Mesenchymal stem cell (in vitro differentiated cells and primary cell): ENCODE results near the gene ACYP2.
A peak's percentile ranks its signal among the peaks of the same experiment; 100 is the strongest.

Experiments
- DNase-seq: peaks from one replicate; pipeline ENCODE4 v3.0.0-alpha.2; 2013
- H2AFZ ChIP-seq: one replicate; pipeline ENCODE4 v1.6.1; 2013; ENCODE audit warnings: low read depth, mild to moderate bottlenecking, control low read depth, inconsistent platforms, low read length, moderate library complexity
- H2AK5ac ChIP-seq: 2 replicates; pipeline ENCODE4 v1.6.1; 2013; ENCODE audit warnings: low read length, moderate library complexity, mild to moderate bottlenecking, inconsistent platforms; ENCODE audit not compliant: severe bottlenecking
- H2BK120ac ChIP-seq: one replicate; pipeline ENCODE4 v1.6.1; 2013; ENCODE audit warnings: low read depth, mild to moderate bottlenecking, inconsistent platforms, low read length, moderate library complexity
- H2BK12ac ChIP-seq, 2 experiments: one replicate each; pipeline ENCODE4 v1.6.1; 2013; ENCODE audit warnings: inconsistent platforms in 2 of 2, low read length in 2 of 2, mild to moderate bottlenecking in 2 of 2, moderate library complexity in 2 of 2, control low read depth in 1 of 2
- H2BK15ac ChIP-seq: one replicate; pipeline ENCODE4 v1.6.1; 2013; ENCODE audit warnings: mild to moderate bottlenecking, low read depth, inconsistent platforms; ENCODE audit not compliant: poor library complexity, severe bottlenecking
- H2BK5ac ChIP-seq: 2 replicates; pipeline ENCODE4 v1.6.1; 2013; ENCODE audit warnings: low read depth, mild to moderate bottlenecking, low read length, control low read depth, inconsistent platforms; ENCODE audit not compliant: poor library complexity, severe bottlenecking
- H3K14ac ChIP-seq, 2 experiments: one replicate each; pipeline ENCODE4 v1.6.1; 2013; ENCODE audit warnings: inconsistent platforms in 2 of 2, low read length in 2 of 2, control low read depth in 1 of 2, mild to moderate bottlenecking in 1 of 2, moderate library complexity in 1 of 2
- H3K18ac ChIP-seq, 2 experiments: one replicate each; pipeline ENCODE4 v1.6.1; 2013; ENCODE audit warnings: inconsistent platforms in 2 of 2, low read length in 2 of 2, control low read depth in 1 of 2, low read depth in 1 of 2, mild to moderate bottlenecking in 1 of 2
- H3K23ac ChIP-seq, 2 experiments: one replicate each; pipeline ENCODE4 v1.6.1; 2013; ENCODE audit warnings: inconsistent platforms in 2 of 2, low read length in 2 of 2, mild to moderate bottlenecking in 2 of 2, moderate library complexity in 2 of 2, control low read depth in 1 of 2
- H3K27ac ChIP-seq: 2 replicates; pipeline ENCODE4 v1.5.1; 2013; ENCODE audit warnings: mild to moderate bottlenecking, moderate library complexity, low read length, control low read depth, inconsistent platforms; ENCODE audit not compliant: poor library complexity, severe bottlenecking
- H3K27me3 ChIP-seq, 2 experiments: 2 replicates each; pipeline versions ENCODE4 v1.6.1 to v1.7.0; 2013; ENCODE audit warnings: low read length in 2 of 2, mild to moderate bottlenecking in 2 of 2, moderate library complexity in 2 of 2, control low read depth in 1 of 2, inconsistent platforms in 1 of 2; ENCODE audit not compliant: control insufficient read depth in 1 of 2, insufficient read depth in 1 of 2
- H3K36me3 ChIP-seq, 2 experiments: 2 replicates each; pipeline versions ENCODE4 v1.6.1 to v1.7.0; 2013; ENCODE audit warnings: low read length in 2 of 2, control low read depth in 1 of 2, inconsistent platforms in 1 of 2, low read depth in 1 of 2, mild to moderate bottlenecking in 1 of 2; ENCODE audit not compliant: insufficient read depth in 2 of 2, control insufficient read depth in 1 of 2
- H3K4ac ChIP-seq, 2 experiments: one replicate each; pipeline ENCODE4 v1.6.1; 2013; ENCODE audit warnings: inconsistent platforms in 2 of 2, low read length in 2 of 2, mild to moderate bottlenecking in 2 of 2, moderate library complexity in 2 of 2, control low read depth in 1 of 2, low read depth in 1 of 2
- H3K4me1 ChIP-seq: 2 replicates; pipeline ENCODE4 v1.6.1; 2013; ENCODE audit warnings: low read depth, low read length, control low read depth; ENCODE audit not compliant: control insufficient read depth, insufficient read depth
- H3K4me2 ChIP-seq: 2 replicates; pipeline ENCODE4 v1.6.1; 2013; ENCODE audit warnings: low read length, mild to moderate bottlenecking, inconsistent platforms; ENCODE audit not compliant: poor library complexity, severe bottlenecking
- H3K4me3 ChIP-seq, 2 experiments: 2 replicates each; pipeline versions ENCODE4 v1.5.1 to v1.7.0; 2013; ENCODE audit warnings: low read length in 2 of 2, mild to moderate bottlenecking in 2 of 2, control low read depth in 1 of 2, low read depth in 1 of 2; ENCODE audit not compliant: insufficient read depth in 1 of 2
- H3K79me1 ChIP-seq: replicated peaks from 2 replicates; pipeline ENCODE4 v1.6.1; 2013; ENCODE audit warnings: mild to moderate bottlenecking, control low read depth, low read length, inconsistent platforms; ENCODE audit not compliant: poor library complexity, severe bottlenecking
- H3K9ac ChIP-seq: 2 replicates; pipeline ENCODE4 v1.7.0; 2013; ENCODE audit warnings: mild to moderate bottlenecking, low read length, moderate library complexity
- H3K9me3 ChIP-seq: 2 replicates; pipeline ENCODE4 v1.7.0; 2013; ENCODE audit warnings: mild to moderate bottlenecking, low read length; ENCODE audit not compliant: control insufficient read depth
- H4K8ac ChIP-seq: one replicate; pipeline ENCODE4 v1.6.1; 2013; ENCODE audit warnings: inconsistent platforms, mild to moderate bottlenecking, low read length, moderate library complexity
- H4K91ac ChIP-seq: one replicate; pipeline ENCODE4 v1.6.1; 2013; ENCODE audit warnings: mild to moderate bottlenecking, low read length, inconsistent platforms
- WGBS: methylation state at CpG from one replicate; pipeline ENCODE4 v1.1.7; 2013; ENCODE audit warnings: mixed read lengths; 5-methylcytosine and 5-hydroxymethylcytosine counted together

ACYP2 gene

GRCh38 chr2:54206596-54206995 is 91.2 kb downstream of the ACYP2 start:
- H3K4ac ChIP-seq: no peak overlapping the region
- H2BK5ac ChIP-seq: no peak overlapping the region
- H2BK15ac ChIP-seq: no peak overlapping the region
- no peak overlapping the region for H3K4me3 ChIP-seq
- no peak overlapping the region for H3K4me2 ChIP-seq
- no peak overlapping the region for H3K23ac ChIP-seq
- H2BK12ac ChIP-seq: no peak overlapping the region
- H3K18ac ChIP-seq: no peak overlapping the region
- H3K27me3 ChIP-seq: no peaks in the 10 kb centered on the region
- H2AK5ac ChIP-seq: no peak overlapping the region
- H4K8ac ChIP-seq: no peak overlapping the region
- H2AFZ ChIP-seq: no peak overlapping the region
- no peak overlapping the region for H3K14ac ChIP-seq
- no peak overlapping the region for H3K27ac ChIP-seq
- H3K36me3 ChIP-seq: no peaks in the 10 kb centered on the region
- H3K9me3 ChIP-seq: no peaks in the 10 kb centered on the region
- whole genome bisulfite sequencing: 68% methylated on average over 2 of the region's 2 CpGs
- no peak overlapping the region for H3K9ac ChIP-seq
- no peak overlapping the region for H4K91ac ChIP-seq
- H2BK120ac ChIP-seq: no peak overlapping the region
- peaks cover 1% of the 10 kb centered on the region for H3K4me1 ChIP-seq
- H3K79me1 ChIP-seq: no peaks in the 10 kb centered on the region
- DNase-seq: peak; percentile 41

GRCh38 chr2:54207666-54208195 is 92.3 kb downstream of the ACYP2 start:
- H3K23ac ChIP-seq: no peak overlapping the region
- H4K8ac ChIP-seq: peak overlapping the region; percentile 60
- no peak overlapping the region for H3K14ac ChIP-seq
- no peaks in the 10 kb centered on the region for H3K27me3 ChIP-seq
- no peak overlapping the region for H3K4me2 ChIP-seq
- H2BK5ac ChIP-seq: no peak overlapping the region
- no peak overlapping the region for H2AFZ ChIP-seq
- no peaks in the 10 kb centered on the region for H3K79me1 ChIP-seq
- WGBS: 71% methylated on average over 3 of the region's 3 CpGs
- peak overlapping the region; percentile 61 for H4K91ac ChIP-seq
- H3K4me1 ChIP-seq: peaks cover 1% of the 10 kb centered on the region
- peak overlapping the region in 1 of 2 experiments; percentile 79 for H3K18ac ChIP-seq
- no peak overlapping the region for H3K4me3 ChIP-seq
- no peak overlapping the region for H2BK120ac ChIP-seq
- no peak overlapping the region for H2BK12ac ChIP-seq
- peak overlapping the region; percentile 15 for H3K9ac ChIP-seq
- H2BK15ac ChIP-seq: no peak overlapping the region
- no peak overlapping the region for H3K4ac ChIP-seq
- DNase-seq: peak; percentile 52
- H2AK5ac ChIP-seq: no peak overlapping the region
- no peaks in the 10 kb centered on the region for H3K36me3 ChIP-seq
- no peaks in the 10 kb centered on the region for H3K9me3 ChIP-seq
- peak overlapping the region; percentile 53 for H3K27ac ChIP-seq

GRCh38 chr2:54208364-54209240 is 93.2 kb downstream of the ACYP2 start:
- H3K36me3 ChIP-seq: no peaks in the 10 kb centered on the region
- H2AFZ ChIP-seq: no peak overlapping the region
- H3K27me3 ChIP-seq: no peaks in the 10 kb centered on the region
- no peak overlapping the region for H3K4me2 ChIP-seq
- no peak overlapping the region for H4K91ac ChIP-seq
- H2AK5ac ChIP-seq: no peak overlapping the region
- peak overlapping the region; percentile 53 for H3K27ac ChIP-seq
- no peak overlapping the region for H2BK5ac ChIP-seq
- no peak overlapping the region for H3K4me3 ChIP-seq
- no peak overlapping the region for H3K23ac ChIP-seq
- no peak overlapping the region for H3K4ac ChIP-seq
- peak overlapping the region; percentile 15 for H3K9ac ChIP-seq
- DNase-seq: peak; percentile 49
- no peaks in the 10 kb centered on the region for H3K79me1 ChIP-seq
- H3K14ac ChIP-seq: no peak overlapping the region
- no peak overlapping the region for H3K18ac ChIP-seq
- H2BK120ac ChIP-seq: peak overlapping the region; percentile 49
- H2BK12ac ChIP-seq: no peak overlapping the region
- H4K8ac ChIP-seq: no peak overlapping the region
- H3K9me3 ChIP-seq: peaks cover 4% of the 10 kb centered on the region
- 79% methylated on average over 1 of the region's 1 CpG for WGBS
- H3K4me1 ChIP-seq: peaks cover 1% of the 10 kb centered on the region
- no peak overlapping the region for H2BK15ac ChIP-seq

GRCh38 chr2:54209379-54209778 is 94.0 kb downstream of the ACYP2 start:
- Histone ChIP-seq H2BK5ac (no peak overlapping the region), H2AK5ac (no peak overlapping the region), H2AFZ (no peak overlapping the region), H3K9me3 (peaks cover 4% of the 10 kb centered on the region), H2BK120ac (no peak overlapping the region), H3K4me2 (no peak overlapping the region), H3K27me3 (no peaks in the 10 kb centered on the region), H3K79me1 (no peaks in the 10 kb centered on the region), H3K9ac (peak overlapping the region; percentile 11), H3K36me3 (no peaks in the 10 kb centered on the region), H3K4me1 (no peaks in the 10 kb centered on the region), H3K23ac (no peak overlapping the region), H2BK15ac (no peak overlapping the region), H4K91ac (no peak overlapping the region), H3K27ac (peak overlapping the region; percentile 23), H3K4ac (no peak overlapping the region), H3K14ac (no peak overlapping the region), H3K18ac (no peak overlapping the region), H4K8ac (no peak overlapping the region), H2BK12ac (no peak overlapping the region), H3K4me3 (no peak overlapping the region)
- WGBS: 100% methylated on average over 3 of the region's 3 CpGs
- DNase-seq: no peak
